GM10266 (cell line): ENCODE measurements around the gene ARHGEF25.
"Not testable (repeated sequence)": the region's sequence is repeated elsewhere in the genome, so short reads cannot be mapped to it uniquely, and the experiment has no call there.

Source experiments
- DNase-seq: peaks from one replicate; pipeline ENCODE4 v3.0.0; 2012; ENCODE audit errors: extremely low spot score
- TF ChIP-seq, protein P1 (sequence below): IDR thresholded peaks from 2 replicates; pipeline ENCODE4 v1.5.1; 2012; ENCODE audit warnings: mild to moderate bottlenecking, low read depth; ENCODE audit not compliant: control insufficient read depth, insufficient read depth; ENCODE audit errors: missing control alignments

The ARHGEF25 gene

DNA sequence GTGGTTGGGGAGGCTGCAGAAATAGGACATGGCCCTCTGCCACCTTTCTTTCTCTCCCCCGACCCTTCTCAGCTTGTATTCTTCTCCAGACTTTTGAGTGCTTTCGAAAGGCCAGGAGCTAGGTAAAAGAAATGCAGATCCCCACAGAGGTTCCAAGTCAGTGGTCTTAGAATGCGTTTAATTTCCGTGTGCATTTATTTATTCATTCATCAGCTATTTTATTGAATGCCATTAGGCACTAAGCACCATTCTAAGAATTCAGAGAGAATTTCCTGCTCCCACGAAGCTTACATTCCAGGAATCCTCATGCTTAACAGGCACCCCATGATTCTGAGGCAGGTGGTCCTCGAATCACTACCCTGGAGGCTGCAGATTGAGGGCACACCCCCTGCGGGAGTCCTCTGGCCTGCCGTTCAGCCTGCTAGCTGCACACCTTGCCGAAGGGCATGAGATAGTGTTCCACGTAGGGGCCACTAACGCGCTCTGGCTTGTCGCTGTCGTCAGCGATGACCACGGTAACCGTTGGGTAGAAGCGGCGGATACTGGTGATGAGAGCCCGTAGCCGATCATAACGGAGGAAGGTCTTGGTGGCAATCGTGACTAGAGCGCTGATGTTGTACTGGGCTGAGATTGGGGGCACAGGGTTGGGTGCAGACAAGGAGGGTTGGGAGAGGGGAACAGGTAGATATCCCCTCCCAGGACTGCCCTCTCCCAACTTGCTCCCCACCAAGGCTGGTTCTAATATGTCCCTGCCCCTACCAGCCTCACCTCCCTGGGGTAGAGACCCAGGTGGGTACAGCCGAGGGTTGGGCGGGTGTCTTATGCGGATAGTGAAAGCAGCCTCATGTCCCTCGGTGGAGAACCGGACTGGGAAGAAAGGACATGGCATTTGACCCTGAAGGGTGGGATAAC is 17.3 kb downstream of the ARHGEF25 start:
- TF ChIP-seq, protein P1, sequence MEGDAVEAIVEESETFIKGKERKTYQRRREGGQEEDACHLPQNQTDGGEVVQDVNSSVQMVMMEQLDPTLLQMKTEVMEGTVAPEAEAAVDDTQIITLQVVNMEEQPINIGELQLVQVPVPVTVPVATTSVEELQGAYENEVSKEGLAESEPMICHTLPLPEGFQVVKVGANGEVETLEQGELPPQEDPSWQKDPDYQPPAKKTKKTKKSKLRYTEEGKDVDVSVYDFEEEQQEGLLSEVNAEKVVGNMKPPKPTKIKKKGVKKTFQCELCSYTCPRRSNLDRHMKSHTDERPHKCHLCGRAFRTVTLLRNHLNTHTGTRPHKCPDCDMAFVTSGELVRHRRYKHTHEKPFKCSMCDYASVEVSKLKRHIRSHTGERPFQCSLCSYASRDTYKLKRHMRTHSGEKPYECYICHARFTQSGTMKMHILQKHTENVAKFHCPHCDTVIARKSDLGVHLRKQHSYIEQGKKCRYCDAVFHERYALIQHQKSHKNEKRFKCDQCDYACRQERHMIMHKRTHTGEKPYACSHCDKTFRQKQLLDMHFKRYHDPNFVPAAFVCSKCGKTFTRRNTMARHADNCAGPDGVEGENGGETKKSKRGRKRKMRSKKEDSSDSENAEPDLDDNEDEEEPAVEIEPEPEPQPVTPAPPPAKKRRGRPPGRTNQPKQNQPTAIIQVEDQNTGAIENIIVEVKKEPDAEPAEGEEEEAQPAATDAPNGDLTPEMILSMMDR = no peak
- DNase-seq = no peak

DNA sequence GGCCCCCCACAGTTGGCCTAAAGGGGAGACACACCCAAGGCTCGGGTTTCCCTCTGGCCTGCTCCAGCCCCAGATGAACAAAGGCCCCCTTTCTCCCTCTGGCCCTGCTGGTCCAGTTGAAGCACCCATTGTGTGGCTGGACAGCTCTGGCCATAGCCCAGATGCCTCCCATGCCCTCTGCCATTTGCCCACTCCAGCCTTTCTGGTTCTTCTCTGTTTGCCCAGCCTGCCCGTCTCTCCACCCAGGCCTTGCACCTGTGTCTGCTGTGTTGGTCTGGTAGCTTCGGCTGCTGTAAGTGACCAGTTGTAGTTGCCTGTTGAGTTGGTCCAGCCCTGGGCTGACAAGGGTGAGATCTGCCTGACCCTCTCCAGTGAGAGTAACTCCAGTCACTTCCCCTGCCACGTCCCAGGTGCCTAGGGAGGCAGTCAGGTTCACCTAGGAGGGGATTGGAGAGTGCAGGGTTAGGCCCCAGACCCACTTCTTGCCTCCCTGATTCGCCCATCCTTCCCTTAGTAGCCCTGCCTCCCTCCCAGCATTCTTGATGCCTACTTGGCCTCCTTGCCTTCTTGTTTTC is 18.7 kb downstream of the ARHGEF25 start:
- TF ChIP-seq, protein P1 = no peak
- no peak for DNase-seq

DNA sequence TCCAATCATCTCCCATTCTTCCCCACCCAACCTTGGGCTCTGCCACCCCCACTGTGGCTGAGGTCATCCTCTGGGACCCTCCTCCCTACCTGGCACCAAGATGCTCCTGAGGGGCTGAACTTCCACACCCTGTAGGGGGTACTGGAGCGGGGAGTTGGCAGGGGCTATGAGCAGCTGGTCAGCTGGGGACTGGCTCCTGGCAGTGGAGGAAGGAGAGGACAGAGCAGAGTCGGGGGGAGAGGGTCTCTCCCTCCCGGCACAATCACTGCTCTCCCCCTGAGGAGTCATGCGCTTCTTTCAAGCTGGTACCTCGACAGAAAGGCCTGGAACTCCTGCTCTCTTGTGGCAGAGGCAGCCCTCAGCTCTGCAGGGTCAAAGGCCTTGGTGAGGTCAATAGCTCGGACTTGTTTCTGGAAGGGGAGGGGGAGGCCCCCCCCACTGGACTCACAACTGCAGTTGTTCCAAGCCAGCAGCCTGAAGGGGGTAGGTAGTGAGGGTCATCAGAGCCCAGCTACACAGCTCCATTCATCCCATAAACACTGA is 19.7 kb downstream of the ARHGEF25 start:
- DNase-seq = peak; percentile 21
- TF ChIP-seq, protein P1 = no peak

DNA sequence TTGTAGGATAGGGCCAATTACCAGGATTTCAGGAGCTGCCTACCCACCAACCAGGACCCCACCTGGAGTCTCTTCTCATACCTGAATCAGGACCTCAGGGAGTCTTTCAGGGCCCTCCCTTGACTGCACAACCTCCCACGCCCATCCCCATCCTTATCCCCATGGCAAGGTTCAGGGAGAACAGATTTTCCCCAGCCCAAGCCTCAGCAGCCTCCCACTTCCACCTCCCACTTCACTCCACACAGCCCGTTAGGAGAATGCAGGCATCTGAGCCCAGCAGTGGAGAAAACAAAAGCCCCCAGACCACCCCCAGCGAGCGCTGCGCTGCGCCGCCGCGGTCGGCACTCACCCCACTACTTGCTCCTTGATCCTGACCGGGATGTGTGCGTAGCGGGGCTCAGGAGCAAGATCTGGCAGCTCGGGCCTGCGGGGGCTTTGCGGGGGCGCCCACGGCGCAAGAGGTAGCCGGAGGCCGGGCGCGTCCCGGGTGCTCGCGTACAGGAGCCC is 20.4 kb downstream of the ARHGEF25 start:
- TF ChIP-seq, protein P1 = no peak
- DNase-seq = no peak

DNA sequence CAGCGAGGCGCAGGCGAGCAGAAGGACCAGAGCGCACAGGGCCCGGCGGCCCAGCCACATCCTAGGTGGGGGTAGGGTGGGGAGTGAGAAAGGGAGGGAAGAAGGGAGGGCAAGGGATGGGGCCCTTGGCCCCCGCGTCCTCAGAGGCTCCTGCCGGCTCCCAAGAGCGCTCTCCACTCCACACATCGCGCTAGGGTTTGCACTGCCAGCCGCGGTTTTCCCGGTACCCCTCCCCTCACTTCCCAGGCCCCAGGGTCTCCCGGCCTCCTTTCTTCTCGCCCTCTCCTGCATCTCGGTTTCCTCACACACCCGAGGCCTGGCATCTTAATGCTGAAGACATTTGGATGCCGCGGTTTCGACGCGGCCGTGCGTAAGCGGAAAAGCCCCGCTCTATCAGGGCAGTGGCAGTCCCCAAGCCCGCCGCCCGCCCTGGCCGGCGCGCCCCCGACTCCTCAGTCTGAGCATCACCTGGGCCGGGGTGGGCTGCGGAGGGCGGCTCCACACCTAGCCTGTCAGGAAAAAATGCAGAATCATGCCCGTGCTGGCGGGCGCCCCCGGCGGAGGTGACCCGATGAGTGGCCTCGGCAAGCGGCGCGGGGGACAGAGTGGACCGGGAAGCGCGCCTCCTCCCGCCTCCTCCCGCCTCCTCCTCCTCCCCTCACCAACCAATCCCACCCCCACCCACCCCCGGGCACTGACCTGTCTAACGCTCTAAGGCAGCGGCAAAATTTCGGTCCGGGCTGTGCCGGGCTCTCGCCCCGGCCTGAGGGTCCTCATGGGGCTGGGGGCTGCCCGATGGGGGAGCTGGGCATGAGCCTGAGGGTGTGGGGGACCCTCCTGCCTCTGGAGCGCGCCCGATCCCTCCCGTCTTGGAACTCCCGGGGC is 21.1 kb downstream of the ARHGEF25 start:
- peak; percentile 32 for DNase-seq
- TF ChIP-seq, protein P1 = peak; percentile 6

DNA sequence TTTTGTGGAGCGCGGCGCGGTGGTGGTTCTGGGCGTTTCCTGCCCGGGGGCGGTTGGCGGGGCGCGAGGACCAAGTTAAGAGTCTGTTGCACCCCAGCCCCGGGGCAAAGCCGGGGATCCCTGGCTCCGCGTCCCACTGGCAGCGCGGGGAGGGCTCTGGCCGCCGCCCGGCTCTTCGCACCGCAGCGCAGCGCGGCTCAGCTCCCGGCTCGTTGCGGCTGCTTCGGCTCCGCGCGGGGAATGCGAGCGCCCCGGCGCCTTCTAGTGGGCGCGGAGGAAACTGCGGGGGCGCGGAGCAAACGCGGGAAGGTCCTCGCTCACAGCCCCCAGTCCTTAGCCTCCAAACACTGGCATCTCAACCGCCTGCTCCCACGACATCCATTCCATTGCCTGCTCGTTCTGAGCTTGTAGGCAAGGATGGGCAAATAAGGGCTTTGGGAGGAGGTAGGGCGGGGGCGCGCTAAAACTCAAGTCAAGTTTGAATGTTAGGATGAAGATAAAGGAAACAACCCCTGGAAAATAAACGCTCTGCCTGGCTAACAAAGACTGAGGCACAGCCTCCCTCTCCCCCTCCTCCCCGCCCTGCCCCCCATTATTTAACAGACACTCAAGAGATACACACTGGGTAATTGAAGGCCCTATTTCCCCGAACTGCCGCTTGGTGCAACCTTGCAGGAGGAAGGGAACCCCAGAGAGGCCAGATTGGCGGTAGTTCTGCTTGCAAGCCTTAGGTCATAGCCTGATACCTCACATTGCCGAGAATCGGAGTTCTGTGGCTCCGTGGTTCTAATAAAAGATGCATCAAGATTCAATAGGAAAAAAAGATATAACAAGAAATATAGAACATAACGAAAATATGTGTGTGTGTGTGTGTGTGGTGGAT is 22.0 kb downstream of the ARHGEF25 start, which contains the start of gene B4GALNT1:
Gene B4GALNT1 (minus strand): TSS at position 244 of the 883 bp plus-strand sequence. CDS start 1,069 bp downstream, outside the sequence.
- peak; percentile 84 for DNase-seq
- TF ChIP-seq, protein P1 = peak; percentile 85

DNA sequence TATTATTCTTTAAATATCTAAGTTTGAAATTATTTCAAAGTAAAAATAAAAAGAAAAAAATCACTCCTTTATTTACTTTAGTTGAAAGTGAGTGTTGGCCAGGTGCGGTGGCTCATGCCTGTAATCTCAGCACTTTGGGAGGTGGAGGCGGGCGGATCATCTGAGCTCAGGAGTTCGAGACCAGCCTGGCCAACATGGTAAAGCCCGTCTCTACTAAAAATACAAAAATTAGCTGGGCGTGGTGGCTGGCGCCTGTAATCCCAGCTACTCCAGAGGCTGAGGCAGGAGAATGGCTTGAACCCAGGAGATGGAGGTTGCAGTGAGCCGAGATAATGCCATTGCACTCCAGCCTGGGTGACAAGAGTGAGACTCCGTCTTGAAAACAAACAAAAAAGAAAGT is 25.5 kb downstream of the ARHGEF25 start:
- DNase-seq = not testable (repeated sequence)
